MCF 10A (cell line): ENCODE results near the gene NFATC1. TPM values are rescaled to one million over a fixed set of nuclear protein-coding genes. Genes with fewer than 3 reads are reported as not detected.

Source experiments
- BruUV-seq: library from RNA; stranded (reverse); fragments of 400-500 nt; replicated peaks from 2 replicates; lab custom pipeline; 2021; lab: Mats Ljungman, UMichigan
- CTCF ChIA-PET: fragments of 300-600 bp; sonication (Branson Sonifier 250); formaldehyde crosslinking; extraction: SDS; loops from one replicate; lab custom pipeline; 2021; ENCODE audit warnings: antibody characterized with exemption, inconsistent platforms; lab: Yijun Ruan, JAX
- POLR2A ChIA-PET: fragments of 300-600, 350-650 bp; sonication (Branson Sonifier 250); formaldehyde crosslinking; extraction: SDS; loops from one replicate; lab custom pipeline; 2020; ENCODE audit warnings: antibody characterized with exemption, inconsistent platforms; lab: Yijun Ruan, JAX
- DNase-seq: peaks from one replicate; pipeline ENCODE4 v3.0.0-alpha.2; 2018; ENCODE audit not compliant: unreplicated experiment
- H3K27ac Mint-ChIP-seq: one replicate; pipeline ENCODE4 v1.8.0; 2022; ENCODE audit warnings: mild to moderate bottlenecking, low read depth, mixed read lengths; ENCODE audit not compliant: unreplicated experiment
- H3K27me3 Mint-ChIP-seq: one replicate; pipeline ENCODE4 v1.8.0; 2022; ENCODE audit warnings: mixed read lengths; ENCODE audit not compliant: insufficient read depth, unreplicated experiment
- H3K36me3 Mint-ChIP-seq: one replicate; pipeline ENCODE4 v1.8.0; 2022; ENCODE audit warnings: mild to moderate bottlenecking, moderate library complexity, mixed read lengths; ENCODE audit not compliant: insufficient read depth, unreplicated experiment
- H3K4me1 Mint-ChIP-seq: one replicate; pipeline ENCODE4 v1.8.0; 2022; ENCODE audit warnings: mixed read lengths; ENCODE audit not compliant: insufficient read depth, unreplicated experiment
- H3K4me3 Mint-ChIP-seq: one replicate; pipeline ENCODE4 v1.8.0; 2022; ENCODE audit warnings: mild to moderate bottlenecking, moderate library complexity, mixed read lengths; ENCODE audit not compliant: unreplicated experiment
- H3K9me3 Mint-ChIP-seq: one replicate; pipeline ENCODE4 v1.8.0; 2022; ENCODE audit warnings: mixed read lengths; ENCODE audit not compliant: unreplicated experiment
- CTCF ChIP-seq: fragments of 200-600 bp; IDR thresholded peaks from one replicate; pipeline ENCODE4 v1.8.0; 2022; ENCODE audit warnings: antibody characterized with exemption, mild to moderate bottlenecking; ENCODE audit not compliant: unreplicated experiment
- intact Hi-C: fragments of 100-400 bp; cut with micrococcal nuclease; formaldehyde crosslinking; loops from 2 replicates; pipeline ENCODE4 v1.14.1; 2022
- total RNA-seq: library from RNA; stranded (reverse); gene quantifications from 2 replicates; pipeline ENCODE4 v1.2.3, GENCODE V29; 2022

The NFATC1 gene
- total RNA-seq, 1 experiment from 2014 or later = 2.0 TPM

- no peaks in the 10 kb centered on the region for H3K36me3 Mint-ChIP-seq
- intact Hi-C loops = no loop called here
- H3K9me3 Mint-ChIP-seq = no peaks in the 10 kb centered on the region
- no peak for TF ChIP-seq CTCF
- POLR2A ChIA-PET = no interaction called here
- DNase-seq = no peak
- H3K27ac Mint-ChIP-seq = no peak overlapping the region
- H3K4me1 Mint-ChIP-seq = no peaks in the 10 kb centered on the region
- BruUV-seq = no TSS peak
- H3K4me3 Mint-ChIP-seq = no peak overlapping the region
- CTCF ChIA-PET = no interaction called here
- no peaks in the 10 kb centered on the region for H3K27me3 Mint-ChIP-seq
These were observed 50.2 kb downstream of the NFATC1 start for GRCh38 chr18:79445696-79446561.

- Mint-ChIP-seq H3K27ac (no peak overlapping the region), H3K36me3 (no peaks in the 10 kb centered on the region), H3K4me3 (no peak overlapping the region), H3K4me1 (no peaks in the 10 kb centered on the region), H3K27me3 (no peaks in the 10 kb centered on the region), H3K9me3 (no peaks in the 10 kb centered on the region)
- no peak for TF ChIP-seq CTCF
- intact Hi-C loops = no loop called here
- no TSS peak for BruUV-seq
- no peak for DNase-seq
- POLR2A ChIA-PET = no interaction called here
- CTCF ChIA-PET = no interaction called here
These were observed 51.2 kb downstream of the NFATC1 start for GRCh38 chr18:79446931-79447330.

- H3K4me1 Mint-ChIP-seq = no peaks in the 10 kb centered on the region
- H3K27me3 Mint-ChIP-seq = no peaks in the 10 kb centered on the region
- DNase-seq = no peak
- BruUV-seq = no TSS peak
- no peak overlapping the region for H3K4me3 Mint-ChIP-seq
- intact Hi-C loops = no loop called here
- no peaks in the 10 kb centered on the region for H3K36me3 Mint-ChIP-seq
- H3K9me3 Mint-ChIP-seq = no peaks in the 10 kb centered on the region
- ChIA-PET POLR2A (no interaction called here), CTCF (interaction anchor here (0.6 kb wide), 1 partner anchor 195 kb away, joined by 3 read pairs; no protein-coding TSS in a partner anchor)
- no peak overlapping the region for H3K27ac Mint-ChIP-seq
- no peak for TF ChIP-seq CTCF
These were observed 52.1 kb downstream of the NFATC1 start for GRCh38 chr18:79447703-79448367.

- DNase-seq = no peak
- intact Hi-C loops = no loop called here
These were observed 52.9 kb downstream of the NFATC1 start for GRCh38 chr18:79448621-79449020.

More at GRCh38 chr18:79448621-79449020, 52.9 kb downstream of the NFATC1 start:
- Mint-ChIP-seq H3K27me3 (no peaks in the 10 kb centered on the region), H3K9me3 (no peaks in the 10 kb centered on the region), H3K4me3 (no peak overlapping the region), H3K4me1 (no peaks in the 10 kb centered on the region), H3K36me3 (no peaks in the 10 kb centered on the region), H3K27ac (no peak overlapping the region)
- CTCF ChIA-PET = interaction anchor here (0.6 kb wide), 1 partner anchor 10 kb away, joined by 3 read pairs; no protein-coding TSS in a partner anchor
- TF ChIP-seq CTCF = no peak
- no TSS peak for BruUV-seq
- POLR2A ChIA-PET = no interaction called here
